Pancreas (tissue), 10 donors: ENCODE measurements around the gene NPAS2. TPM values are rescaled to one million over a fixed set of nuclear protein-coding genes. Genes with fewer than 3 reads are reported as not detected.

Experiments used
- ATAC-seq, 4 donors: fragments of 200-7000 bp; cut with Tn5 transposase; one replicate each; pipeline versions ENCODE4 v1.8.0 to v1.9.1; 2020; ENCODE audit warnings: mild to moderate bottlenecking in 4 of 4, moderate library complexity in 4 of 4
- DNase-seq, 6 donors: peaks; one replicate each; pipeline ENCODE4 v3.0.0-alpha.2; 2020
- FAIRE-seq: peaks from 2 replicates; lab custom pipeline; 2012; peaks lifted over from hg19 to GRCh38; lab: Jason Lieb, UNC
- H3K27ac ChIP-seq, 4 donors: fragments of 200-600 bp; sonication (generic); 1 replicate in 3 of 4; 2 replicates in 1 of 4; pipeline versions ENCODE4 v1.5.0 to v1.8.0; 2020
- H3K27me3 ChIP-seq, 4 donors: fragments of 200-600 bp; one replicate each; pipeline ENCODE4 v1.8.0; 2021
- H3K36me3 ChIP-seq, 3 donors: fragments of 200-600 bp; sonication (generic) in 1 of 3; one replicate each; pipeline versions ENCODE4 v1.5.0 to v1.8.0; 2020 to 2021
- H3K4me1 ChIP-seq, 3 donors: fragments of 200-600 bp; one replicate each; pipeline ENCODE4 v1.8.0; 2021
- H3K4me3 ChIP-seq, 4 donors: fragments of 200-600 bp; sonication (generic) in 2 of 4; one replicate each; pipeline versions ENCODE4 v1.5.0 to v1.8.0; 2020 to 2021
- H3K9me3 ChIP-seq, 4 donors: fragments of 200-600 bp; one replicate each; pipeline ENCODE4 v1.8.0; 2021
- WGBS, 2 donors: extraction: QIAGEN DNeasy Blood & Tissue Kit; methylation state at CpG; one replicate each; pipeline ENCODE4 v1.1.7; 2013; 5-methylcytosine and 5-hydroxymethylcytosine counted together
- intact Hi-C, 3 donors: fragments of 100-400 bp; cut with DNase I; formaldehyde crosslinking; loops; one replicate each; pipeline versions ENCODE4 v1.11.1 to v1.14.2; 2022
- polyA plus RNA-seq, 2 donors: library from polyadenylated mRNA; stranded (reverse); fragments of 200-250 nt; gene quantifications; one replicate each; pipeline ENCODE4 v1.2.3, GENCODE V29; 2013
- total RNA-seq, 6 donors: library from RNA; stranded (reverse); fragmentation: NEBNext Ultra II Directional in 4 of 6; extraction: Animal tissue kit (Norgen Biotek cat#: 25700) in 4 of 6; gene quantifications; one replicate each; pipeline versions ENCODE4 v1.2.1 to v1.2.4, GENCODE V29; 2021 to 2023
- TF ChIP-seq, protein P1 (sequence below), 4 donors: fragments of 200-600 bp; sonication (generic) in 3 of 4; IDR thresholded peaks; one replicate each; pipeline versions ENCODE4 v1.5.0 to v1.8.0; 2021; ENCODE audit warnings: antibody characterized with exemption in 4 of 4
- donor health status: healthy with polysubstance abuse.
- donor health status: DM: no; HTN: no; CAD: no; lungs with moderate emphysema.
- donor health status: DM: no; HTN: no; CAD: no.
- donor health status: control.
- donor health status: control.
- donor health status: Bipolar disorder and iron deficiency.
- donor health status: DM: yes; HTN: yes; CAD: no.
- donor health status: DM: no; HTN: no; CAD: no.
- donor health status: DM: no; HTN: no; CAD: no.
- donor health status: DM: yes; HTN: yes; CAD: no.

NPAS2 gene
- total and polyA plus RNA-seq, 8 donors: 20.6 to 46.3 (median 32.7) TPM

DNA sequence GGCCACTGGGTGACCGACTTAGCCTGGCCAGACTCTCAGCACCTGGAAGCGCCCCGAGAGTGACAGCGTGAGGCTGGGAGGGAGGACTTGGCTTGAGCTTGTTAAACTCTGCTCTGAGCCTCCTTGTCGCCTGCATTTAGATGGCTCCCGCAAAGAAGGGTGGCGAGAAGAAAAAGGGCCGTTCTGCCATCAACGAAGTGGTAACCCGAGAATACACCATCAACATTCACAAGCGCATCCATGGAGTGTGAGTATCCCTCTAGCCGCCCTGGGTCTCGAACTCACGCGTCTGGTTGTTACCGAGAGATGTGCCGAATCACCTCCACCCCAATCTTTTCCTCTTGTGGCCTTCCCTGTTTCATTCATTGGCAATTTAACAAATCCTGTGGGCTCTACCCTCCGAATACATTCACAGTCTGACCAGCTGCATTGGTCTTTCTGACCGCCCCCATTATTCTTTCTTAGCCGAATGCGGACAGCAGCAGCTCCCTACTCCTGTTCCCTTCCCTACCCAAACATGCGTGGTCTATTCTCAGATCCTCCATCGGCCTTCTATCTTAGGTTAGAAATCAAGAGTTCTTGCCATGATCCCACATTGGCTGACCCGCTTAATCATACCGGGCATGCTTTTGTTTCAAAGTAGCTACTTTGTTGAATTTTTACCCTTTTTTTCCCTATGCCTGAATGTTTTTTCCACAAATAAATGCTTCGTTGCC lies 182.8 kb downstream of the NPAS2 start:
- Histone ChIP-seq H3K36me3 (peaks cover 17 to 39% (median 18%) of the 10 kb centered on the region in 3 donors), H3K9me3 (no peaks in the 10 kb centered on the region), H3K4me1 (peaks cover 8 to 31% (median 9%) of the 10 kb centered on the region in 3 donors), H3K27ac (peak overlapping the region; percentile 49 to 89 (median 75)), H3K4me3 (peak overlapping the region; percentile 78 to 93 (median 82)), H3K27me3 (no peaks in the 10 kb centered on the region)
- 0 to 1% methylated on average over 26 of the region's 26 CpGs for WGBS, 2 donors
- ATAC-seq (peak; percentile 1 to 15 (median 8)), FAIRE-seq (no peak), DNase-seq (no peak)
- intact Hi-C loops: no loop called here
- TF ChIP-seq, protein P1, sequence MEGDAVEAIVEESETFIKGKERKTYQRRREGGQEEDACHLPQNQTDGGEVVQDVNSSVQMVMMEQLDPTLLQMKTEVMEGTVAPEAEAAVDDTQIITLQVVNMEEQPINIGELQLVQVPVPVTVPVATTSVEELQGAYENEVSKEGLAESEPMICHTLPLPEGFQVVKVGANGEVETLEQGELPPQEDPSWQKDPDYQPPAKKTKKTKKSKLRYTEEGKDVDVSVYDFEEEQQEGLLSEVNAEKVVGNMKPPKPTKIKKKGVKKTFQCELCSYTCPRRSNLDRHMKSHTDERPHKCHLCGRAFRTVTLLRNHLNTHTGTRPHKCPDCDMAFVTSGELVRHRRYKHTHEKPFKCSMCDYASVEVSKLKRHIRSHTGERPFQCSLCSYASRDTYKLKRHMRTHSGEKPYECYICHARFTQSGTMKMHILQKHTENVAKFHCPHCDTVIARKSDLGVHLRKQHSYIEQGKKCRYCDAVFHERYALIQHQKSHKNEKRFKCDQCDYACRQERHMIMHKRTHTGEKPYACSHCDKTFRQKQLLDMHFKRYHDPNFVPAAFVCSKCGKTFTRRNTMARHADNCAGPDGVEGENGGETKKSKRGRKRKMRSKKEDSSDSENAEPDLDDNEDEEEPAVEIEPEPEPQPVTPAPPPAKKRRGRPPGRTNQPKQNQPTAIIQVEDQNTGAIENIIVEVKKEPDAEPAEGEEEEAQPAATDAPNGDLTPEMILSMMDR (IDR thresholded peaks at IDR 0.05): no peak

DNA sequence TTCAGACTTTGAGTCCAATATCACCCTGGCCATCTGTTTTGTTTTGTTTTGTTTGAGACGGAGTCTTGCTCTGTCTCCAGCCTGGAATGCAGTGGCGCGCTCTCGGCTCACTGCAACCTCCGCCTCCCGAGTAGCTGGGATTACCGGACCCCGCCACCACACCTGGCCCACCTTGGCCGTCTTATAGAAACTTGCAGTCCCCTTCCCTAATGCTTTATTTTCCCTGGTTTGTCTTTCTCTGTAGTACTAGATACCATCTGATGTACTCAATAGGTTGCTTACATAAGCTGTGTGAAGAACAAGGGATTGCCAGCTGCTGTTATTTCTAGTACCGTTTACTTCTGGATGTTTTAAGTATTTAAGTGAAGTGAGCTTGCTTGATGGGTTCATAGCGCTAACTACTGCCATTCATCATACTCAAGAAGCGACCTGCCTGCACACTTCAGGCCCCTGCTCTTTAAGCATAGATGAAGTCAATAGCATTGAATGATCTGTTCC lies 183.4 kb downstream of the NPAS2 start:
- no peak for DNase-seq
- intact Hi-C loops: no loop called here
- H3K36me3 ChIP-seq: peaks cover 17 to 42% (median 18%) of the 10 kb centered on the region in 3 donors
- peak in 2 of 4 donors; percentile 9 to 10 for ATAC-seq
- peak overlapping the region in 2 of 4 donors; percentile 84 to 89 for H3K27ac ChIP-seq
- H3K4me3 ChIP-seq: peak overlapping the region; percentile 78 to 93 (median 82)
- TF ChIP-seq, protein P1 (IDR thresholded peaks at IDR 0.05): no peak
- 12 to 13% methylated on average over 12 of the region's 12 CpGs for WGBS, 2 donors
- no peak for FAIRE-seq
- H3K4me1 ChIP-seq: peaks cover 8 to 31% (median 9%) of the 10 kb centered on the region in 3 donors
- no peaks in the 10 kb centered on the region for H3K27me3 ChIP-seq
- H3K9me3 ChIP-seq: no peaks in the 10 kb centered on the region

DNA sequence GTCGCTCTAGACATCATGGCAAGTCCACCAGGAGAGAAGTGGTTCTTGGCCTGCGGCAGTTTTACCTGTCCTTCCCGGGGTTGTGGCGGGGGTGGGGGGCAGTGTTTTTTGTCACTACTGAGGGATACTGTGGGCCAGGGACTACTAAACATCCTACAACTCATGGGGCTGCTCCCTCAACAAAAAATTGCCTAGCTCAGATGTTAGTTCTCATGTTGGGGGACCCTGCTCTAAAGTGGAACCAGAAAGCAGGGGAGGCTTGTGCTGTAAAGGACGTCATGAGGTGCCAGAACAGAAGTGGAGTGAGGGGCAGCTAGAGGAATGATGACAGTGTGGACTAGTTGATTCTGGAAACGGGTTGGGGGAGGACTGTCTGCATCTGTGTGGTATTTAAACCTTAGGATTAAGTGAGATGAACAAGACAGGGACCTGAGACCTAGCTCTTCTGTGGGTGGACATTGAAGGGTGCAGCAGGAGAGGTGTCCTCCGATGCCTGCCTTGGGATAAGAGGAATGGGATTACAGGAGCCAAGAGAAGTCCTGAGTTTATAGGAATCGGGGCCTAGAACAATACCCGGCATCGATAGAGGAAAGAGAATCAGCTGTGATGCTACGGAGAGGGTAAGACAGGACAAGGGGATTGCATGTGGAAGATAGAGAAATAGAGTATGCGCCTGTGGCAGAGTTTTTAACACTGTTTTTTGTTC lies 184.8 kb downstream of the NPAS2 start:
- H3K27ac ChIP-seq: no peak overlapping the region
- 90% methylated on average over 12 of the region's 12 CpGs for WGBS, 2 donors

DNA sequence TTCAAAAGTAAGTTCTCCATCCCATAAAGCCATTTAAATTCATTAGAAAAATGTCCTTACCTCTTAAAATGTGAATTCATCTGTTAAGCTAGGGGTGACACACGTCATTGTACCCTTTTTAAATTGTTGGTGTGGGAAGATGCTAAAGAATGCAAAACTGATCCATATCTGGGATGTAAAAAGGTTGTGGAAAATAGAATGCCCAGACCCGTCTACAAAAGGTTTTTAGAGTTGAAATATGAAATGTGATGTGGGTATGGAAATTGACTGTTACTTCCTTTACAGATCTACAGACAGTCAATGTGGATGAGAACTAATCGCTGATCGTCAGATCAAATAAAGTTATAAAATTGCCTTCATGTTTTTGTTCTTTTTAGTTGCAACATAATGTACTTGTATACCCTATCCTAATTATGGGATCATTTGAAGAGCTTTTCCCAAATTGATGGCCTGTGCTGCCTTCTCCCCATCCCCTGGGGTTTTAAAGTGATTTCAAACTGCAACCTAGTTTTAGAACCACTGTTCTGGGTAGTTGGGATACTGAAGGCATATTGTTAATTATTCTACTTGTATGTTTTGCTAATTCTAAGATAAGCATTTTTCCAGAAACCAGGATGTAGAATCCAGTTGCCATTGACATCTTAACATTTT lies 186.3 kb downstream of the NPAS2 start:
- 73 to 74% methylated on average over 4 of the region's 4 CpGs for WGBS, 2 donors
- no peak for ATAC-seq
- Histone ChIP-seq H3K36me3 (peaks cover 18 to 63% (median 29%) of the 10 kb centered on the region in 3 donors), H3K9me3 (no peaks in the 10 kb centered on the region), H3K27me3 (no peaks in the 10 kb centered on the region), H3K4me1 (peaks cover 8 to 31% (median 9%) of the 10 kb centered on the region in 3 donors), H3K4me3 (no peak overlapping the region), H3K27ac (no peak overlapping the region)
- TF ChIP-seq, protein P1 (IDR thresholded peaks at IDR 0.05): no peak
- intact Hi-C loops: no loop called here
- FAIRE-seq: no peak
- no peak for DNase-seq

More for the DNA sequence above, 184.8 kb downstream of the NPAS2 start:
- Histone ChIP-seq H3K9me3 (no peaks in the 10 kb centered on the region), H3K4me3 (peak overlapping the region in 1 of 4 donors; percentile 93), H3K36me3 (peaks cover 17 to 54% (median 18%) of the 10 kb centered on the region in 3 donors), H3K4me1 (peaks cover 8 to 31% (median 9%) of the 10 kb centered on the region in 3 donors), H3K27me3 (no peaks in the 10 kb centered on the region)
- intact Hi-C loops: no loop called here
- FAIRE-seq: no peak
- DNase-seq: no peak
- TF ChIP-seq, protein P1 (IDR thresholded peaks at IDR 0.05): no peak
- ATAC-seq: no peak
